Mesenchymal stem cell (in vitro differentiated cells and primary cell): ENCODE data around the gene NFKB2.

ENCODE experiments used
- DNase-seq: peaks from one replicate; pipeline ENCODE4 v3.0.0-alpha.2; 2013
- H2AFZ ChIP-seq: one replicate; pipeline ENCODE4 v1.6.1; 2013; ENCODE audit warnings: low read depth, mild to moderate bottlenecking, control low read depth, inconsistent platforms, low read length, moderate library complexity
- H2AK5ac ChIP-seq: 2 replicates; pipeline ENCODE4 v1.6.1; 2013; ENCODE audit warnings: low read length, moderate library complexity, mild to moderate bottlenecking, inconsistent platforms; ENCODE audit not compliant: severe bottlenecking
- H2BK120ac ChIP-seq: one replicate; pipeline ENCODE4 v1.6.1; 2013; ENCODE audit warnings: low read depth, mild to moderate bottlenecking, inconsistent platforms, low read length, moderate library complexity
- H2BK12ac ChIP-seq, 2 experiments: one replicate each; pipeline ENCODE4 v1.6.1; 2013; ENCODE audit warnings: inconsistent platforms in 2 of 2, low read length in 2 of 2, mild to moderate bottlenecking in 2 of 2, moderate library complexity in 2 of 2, control low read depth in 1 of 2
- H2BK15ac ChIP-seq: one replicate; pipeline ENCODE4 v1.6.1; 2013; ENCODE audit warnings: mild to moderate bottlenecking, low read depth, inconsistent platforms; ENCODE audit not compliant: poor library complexity, severe bottlenecking
- H2BK5ac ChIP-seq: 2 replicates; pipeline ENCODE4 v1.6.1; 2013; ENCODE audit warnings: low read depth, mild to moderate bottlenecking, low read length, control low read depth, inconsistent platforms; ENCODE audit not compliant: poor library complexity, severe bottlenecking
- H3K14ac ChIP-seq, 2 experiments: one replicate each; pipeline ENCODE4 v1.6.1; 2013; ENCODE audit warnings: inconsistent platforms in 2 of 2, low read length in 2 of 2, control low read depth in 1 of 2, mild to moderate bottlenecking in 1 of 2, moderate library complexity in 1 of 2
- H3K18ac ChIP-seq, 2 experiments: one replicate each; pipeline ENCODE4 v1.6.1; 2013; ENCODE audit warnings: inconsistent platforms in 2 of 2, low read length in 2 of 2, control low read depth in 1 of 2, low read depth in 1 of 2, mild to moderate bottlenecking in 1 of 2
- H3K23ac ChIP-seq, 2 experiments: one replicate each; pipeline ENCODE4 v1.6.1; 2013; ENCODE audit warnings: inconsistent platforms in 2 of 2, low read length in 2 of 2, mild to moderate bottlenecking in 2 of 2, moderate library complexity in 2 of 2, control low read depth in 1 of 2
- H3K27ac ChIP-seq: 2 replicates; pipeline ENCODE4 v1.5.1; 2013; ENCODE audit warnings: mild to moderate bottlenecking, moderate library complexity, low read length, control low read depth, inconsistent platforms; ENCODE audit not compliant: poor library complexity, severe bottlenecking
- H3K27me3 ChIP-seq, 2 experiments: 2 replicates each; pipeline versions ENCODE4 v1.6.1 to v1.7.0; 2013; ENCODE audit warnings: low read length in 2 of 2, mild to moderate bottlenecking in 2 of 2, moderate library complexity in 2 of 2, control low read depth in 1 of 2, inconsistent platforms in 1 of 2; ENCODE audit not compliant: control insufficient read depth in 1 of 2, insufficient read depth in 1 of 2
- H3K36me3 ChIP-seq, 2 experiments: 2 replicates each; pipeline versions ENCODE4 v1.6.1 to v1.7.0; 2013; ENCODE audit warnings: low read length in 2 of 2, control low read depth in 1 of 2, inconsistent platforms in 1 of 2, low read depth in 1 of 2, mild to moderate bottlenecking in 1 of 2; ENCODE audit not compliant: insufficient read depth in 2 of 2, control insufficient read depth in 1 of 2
- H3K4ac ChIP-seq, 2 experiments: one replicate each; pipeline ENCODE4 v1.6.1; 2013; ENCODE audit warnings: inconsistent platforms in 2 of 2, low read length in 2 of 2, mild to moderate bottlenecking in 2 of 2, moderate library complexity in 2 of 2, control low read depth in 1 of 2, low read depth in 1 of 2
- H3K4me1 ChIP-seq: 2 replicates; pipeline ENCODE4 v1.6.1; 2013; ENCODE audit warnings: low read depth, low read length, control low read depth; ENCODE audit not compliant: control insufficient read depth, insufficient read depth
- H3K4me2 ChIP-seq: 2 replicates; pipeline ENCODE4 v1.6.1; 2013; ENCODE audit warnings: low read length, mild to moderate bottlenecking, inconsistent platforms; ENCODE audit not compliant: poor library complexity, severe bottlenecking
- H3K4me3 ChIP-seq, 2 experiments: 2 replicates each; pipeline versions ENCODE4 v1.5.1 to v1.7.0; 2013; ENCODE audit warnings: low read length in 2 of 2, mild to moderate bottlenecking in 2 of 2, control low read depth in 1 of 2, low read depth in 1 of 2; ENCODE audit not compliant: insufficient read depth in 1 of 2
- H3K79me1 ChIP-seq: replicated peaks from 2 replicates; pipeline ENCODE4 v1.6.1; 2013; ENCODE audit warnings: mild to moderate bottlenecking, control low read depth, low read length, inconsistent platforms; ENCODE audit not compliant: poor library complexity, severe bottlenecking
- H3K9ac ChIP-seq: 2 replicates; pipeline ENCODE4 v1.7.0; 2013; ENCODE audit warnings: mild to moderate bottlenecking, low read length, moderate library complexity
- H3K9me3 ChIP-seq: 2 replicates; pipeline ENCODE4 v1.7.0; 2013; ENCODE audit warnings: mild to moderate bottlenecking, low read length; ENCODE audit not compliant: control insufficient read depth
- H4K8ac ChIP-seq: one replicate; pipeline ENCODE4 v1.6.1; 2013; ENCODE audit warnings: inconsistent platforms, mild to moderate bottlenecking, low read length, moderate library complexity
- H4K91ac ChIP-seq: one replicate; pipeline ENCODE4 v1.6.1; 2013; ENCODE audit warnings: mild to moderate bottlenecking, low read length, inconsistent platforms
- WGBS: methylation state at CpG from one replicate; pipeline ENCODE4 v1.1.7; 2013; ENCODE audit warnings: mixed read lengths; 5-methylcytosine and 5-hydroxymethylcytosine counted together

Gene NFKB2

GRCh38 chr10:102434394-102435132 lies 39.1 kb downstream of the NFKB2 start:
- 11% methylated on average over 5 of the region's 9 CpGs for WGBS

GRCh38 chr10:102435133-102435497 lies 39.6 kb downstream of the NFKB2 start:
- Histone ChIP-seq H3K4me1 (peaks cover 16% of the 10 kb centered on the region), H3K79me1 (peaks cover 9% of the 10 kb centered on the region), H2BK15ac (no peak overlapping the region), H3K14ac (no peak overlapping the region), H2AFZ (no peak overlapping the region), H3K36me3 (peaks cover 0 to 4% of the 10 kb centered on the region in 2 experiments), H4K8ac (peak overlapping the region; percentile 99), H2AK5ac (no peak overlapping the region), H3K9ac (peak overlapping the region; percentile 72), H3K4me2 (no peak overlapping the region), H3K4me3 (peak overlapping the region in 1 of 2 experiments; percentile 76), H4K91ac (peak overlapping the region; percentile 94), H3K23ac (peak overlapping the region in 1 of 2 experiments; percentile 23), H2BK120ac (peak overlapping the region; percentile 42), H3K18ac (peak overlapping the region; percentile 16 to 52), H3K27me3 (peaks cover 0 to 32% of the 10 kb centered on the region in 2 experiments), H3K4ac (peak overlapping the region; percentile 55 to 70), H3K9me3 (no peaks in the 10 kb centered on the region), H3K27ac (no peak overlapping the region), H2BK5ac (no peak overlapping the region), H2BK12ac (peak overlapping the region; percentile 14 to 59)
- no peak for DNase-seq
- WGBS, result 68% methylated on average over 3 of the region's 5 CpGs

More at GRCh38 chr10:102434394-102435132, 39.1 kb downstream of the NFKB2 start:
- Histone ChIP-seq H3K4me2 (no peak overlapping the region), H3K9me3 (no peaks in the 10 kb centered on the region), H3K9ac (peak overlapping the region; percentile 72), H4K8ac (peak overlapping the region; percentile 99), H2BK12ac (peak overlapping the region; percentile 82 to 99), H3K4me3 (peak overlapping the region in 1 of 2 experiments; percentile 76), H3K79me1 (peaks cover 10% of the 10 kb centered on the region), H4K91ac (peak overlapping the region; percentile 94), H2AFZ (peak overlapping the region; percentile 73), H3K36me3 (peaks cover under 1 to 4% of the 10 kb centered on the region in 2 experiments), H3K27me3 (peaks cover 0 to 32% of the 10 kb centered on the region in 2 experiments), H3K27ac (no peak overlapping the region), H2AK5ac (no peak overlapping the region), H3K23ac (peak overlapping the region in 1 of 2 experiments; percentile 23), H3K14ac (peak overlapping the region in 1 of 2 experiments; percentile 53), H3K18ac (peak overlapping the region; percentile 52 to 93), H3K4ac (peak overlapping the region; percentile 89 to 91), H2BK5ac (no peak overlapping the region), H2BK120ac (no peak overlapping the region), H2BK15ac (peak overlapping the region; percentile 83), H3K4me1 (peaks cover 16% of the 10 kb centered on the region)
- peak; percentile 75 for DNase-seq

GRCh38 chr10:102435529-102436233 lies 40.2 kb downstream of the NFKB2 start:
- no peak for DNase-seq
- peak overlapping the region; percentile 42 for H2BK120ac ChIP-seq
- no peak overlapping the region for H2AFZ ChIP-seq
- no peaks in the 10 kb centered on the region for H3K9me3 ChIP-seq
- peak overlapping the region; percentile 99 for H4K8ac ChIP-seq
- H4K91ac ChIP-seq, result no peak overlapping the region
- no peak overlapping the region for H3K27ac ChIP-seq
- peaks cover 5% of the 10 kb centered on the region for H3K79me1 ChIP-seq
- H3K23ac ChIP-seq, result no peak overlapping the region
- H2AK5ac ChIP-seq, result no peak overlapping the region
- H3K27me3 ChIP-seq, result peaks cover 0 to 32% of the 10 kb centered on the region in 2 experiments
- peaks cover 0 to 2% of the 10 kb centered on the region in 2 experiments for H3K36me3 ChIP-seq
- 35% methylated on average over 6 of the region's 14 CpGs for WGBS
- H2BK15ac ChIP-seq, result no peak overlapping the region
- H3K18ac ChIP-seq, result peak overlapping the region; percentile 16 to 52
- no peak overlapping the region for H3K4me2 ChIP-seq
- peak overlapping the region; percentile 12 to 76 for H3K4me3 ChIP-seq
- H3K4me1 ChIP-seq, result peaks cover 16% of the 10 kb centered on the region
- peak overlapping the region; percentile 72 for H3K9ac ChIP-seq
- H2BK12ac ChIP-seq, result peak overlapping the region in 1 of 2 experiments; percentile 14
- H3K4ac ChIP-seq, result peak overlapping the region; percentile 55 to 70
- H3K14ac ChIP-seq, result no peak overlapping the region
- no peak overlapping the region for H2BK5ac ChIP-seq

- H3K14ac ChIP-seq, result no peak overlapping the region
- H3K79me1 ChIP-seq, result peaks cover 3% of the 10 kb centered on the region
- H2AFZ ChIP-seq, result no peak overlapping the region
- peaks cover 0 to 32% of the 10 kb centered on the region in 2 experiments for H3K27me3 ChIP-seq
- H3K27ac ChIP-seq, result no peak overlapping the region
- H3K4me1 ChIP-seq, result peaks cover 14% of the 10 kb centered on the region
- no peak overlapping the region for H3K18ac ChIP-seq
- 88% methylated on average over 6 of the region's 6 CpGs for WGBS
- no peak overlapping the region for H3K4me2 ChIP-seq
- H2BK120ac ChIP-seq, result no peak overlapping the region
- no peak for DNase-seq
- no peaks in the 10 kb centered on the region for H3K36me3 ChIP-seq
- H2BK5ac ChIP-seq, result no peak overlapping the region
- H4K8ac ChIP-seq, result peak overlapping the region; percentile 23
- no peak overlapping the region for H2AK5ac ChIP-seq
- H3K9me3 ChIP-seq, result no peaks in the 10 kb centered on the region
- peak overlapping the region; percentile 60 for H2BK15ac ChIP-seq
- H3K4ac ChIP-seq, result no peak overlapping the region
- H2BK12ac ChIP-seq, result no peak overlapping the region
- H3K4me3 ChIP-seq, result peak overlapping the region in 1 of 2 experiments; percentile 76
- H3K23ac ChIP-seq, result no peak overlapping the region
- no peak overlapping the region for H4K91ac ChIP-seq
- H3K9ac ChIP-seq, result no peak overlapping the region
Measured at GRCh38 chr10:102436312-102436711, 40.8 kb downstream of the NFKB2 start.
